PFSK-1 (cell line): ENCODE measurements around the gene LAMTOR3.

Source experiments
- FOXP2 ChIP-seq: optimal IDR thresholded peaks from 2 replicates; pipeline ENCODE3; 2011; ENCODE audit warnings: borderline replicate concordance, control low read depth, inconsistent platforms; ENCODE audit not compliant: insufficient read depth; ENCODE audit errors: extremely low read length, extremely low read depth
- POLR2AphosphoS5 ChIP-seq: IDR thresholded peaks from 2 replicates; pipeline ENCODE4 v1.6.1; 2012; ENCODE audit warnings: low read depth, mild to moderate bottlenecking, control low read depth, low read length, moderate library complexity
- REST ChIP-seq, 2 experiments: IDR thresholded peaks; 2 replicates each; pipeline versions ENCODE4 v1.6.1 to v1.8.0; 2011 to 2012; ENCODE audit warnings: low read depth in 2 of 2, low read length in 2 of 2, control low read depth in 1 of 2, inconsistent platforms in 1 of 2, mild to moderate bottlenecking in 1 of 2, moderate library complexity in 1 of 2; ENCODE audit not compliant: insufficient read depth in 1 of 2
- SIN3A ChIP-seq: IDR thresholded peaks from 2 replicates; pipeline ENCODE4 v1.6.1; 2012; ENCODE audit warnings: mild to moderate bottlenecking, low read length, moderate library complexity, borderline replicate concordance; ENCODE audit not compliant: insufficient read depth
- TAF1 ChIP-seq: IDR thresholded peaks from 2 replicates; pipeline ENCODE4 v1.6.1; 2012; ENCODE audit warnings: low read length, control low read depth, borderline replicate concordance; ENCODE audit not compliant: insufficient read depth

GRCh38 chr4:99885687-99886086 is 8.5 kb downstream of the LAMTOR3 start:
- TF ChIP-seq POLR2AphosphoS5 (no peak), SIN3A (no peak), REST (IDR thresholded peaks at IDR 0.05; ENCODE audit: insufficient read depth in 1 of 2, low read depth in 2 of 2, low read length in 2 of 2) (no peak), TAF1 (no peak), FOXP2 (no peak)
